Prostate gland (tissue), 2 donors: ENCODE results near the gene HIVEP2.

ENCODE experiments used
- POLR2A ChIP-seq: fragments of 450-650 bp; IDR thresholded peaks from one replicate; pipeline ENCODE4 v1.6.1; 2016; ENCODE audit warnings: antibody characterized with exemption, mild to moderate bottlenecking
- POLR2AphosphoS5 ChIP-seq: sonication (generic); formaldehyde crosslinking; IDR thresholded peaks from one replicate; pipeline ENCODE4 v1.6.1; 2017; ENCODE audit warnings: antibody characterized with exemption
- TF ChIP-seq, protein P1 (sequence below), 4 experiments: fragments of 200-600 bp in 2 of 4; fragments of 450-650 bp in 2 of 4; sonication (generic) in 2 of 4; IDR thresholded peaks; 1 replicate in 3 of 4; 2 replicates in 1 of 4; pipeline ENCODE4 v1.5.1; 2016 to 2019; ENCODE audit warnings: antibody characterized with exemption in 4 of 4, mild to moderate bottlenecking in 2 of 4, moderate library complexity in 2 of 4

DNA sequence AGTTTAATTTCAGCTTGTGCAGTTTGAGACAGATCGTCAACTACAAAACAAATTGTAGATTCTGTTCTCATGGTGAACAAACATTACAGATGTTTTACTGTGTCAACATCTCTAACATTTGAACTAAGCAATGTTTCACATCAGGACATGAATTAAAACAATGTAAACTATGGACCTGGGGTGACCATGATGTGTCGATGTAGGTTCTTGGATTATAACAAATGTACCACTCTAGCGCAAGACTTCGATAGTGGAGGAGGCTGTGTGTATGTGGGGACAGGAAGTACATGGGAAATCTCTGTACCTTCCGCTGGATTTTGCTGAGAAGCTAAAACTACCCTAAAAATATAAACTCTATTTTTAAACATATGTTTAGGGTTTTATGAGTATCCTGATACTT lies 17.1 kb downstream of the HIVEP2 start:
- TF ChIP-seq, protein P1, sequence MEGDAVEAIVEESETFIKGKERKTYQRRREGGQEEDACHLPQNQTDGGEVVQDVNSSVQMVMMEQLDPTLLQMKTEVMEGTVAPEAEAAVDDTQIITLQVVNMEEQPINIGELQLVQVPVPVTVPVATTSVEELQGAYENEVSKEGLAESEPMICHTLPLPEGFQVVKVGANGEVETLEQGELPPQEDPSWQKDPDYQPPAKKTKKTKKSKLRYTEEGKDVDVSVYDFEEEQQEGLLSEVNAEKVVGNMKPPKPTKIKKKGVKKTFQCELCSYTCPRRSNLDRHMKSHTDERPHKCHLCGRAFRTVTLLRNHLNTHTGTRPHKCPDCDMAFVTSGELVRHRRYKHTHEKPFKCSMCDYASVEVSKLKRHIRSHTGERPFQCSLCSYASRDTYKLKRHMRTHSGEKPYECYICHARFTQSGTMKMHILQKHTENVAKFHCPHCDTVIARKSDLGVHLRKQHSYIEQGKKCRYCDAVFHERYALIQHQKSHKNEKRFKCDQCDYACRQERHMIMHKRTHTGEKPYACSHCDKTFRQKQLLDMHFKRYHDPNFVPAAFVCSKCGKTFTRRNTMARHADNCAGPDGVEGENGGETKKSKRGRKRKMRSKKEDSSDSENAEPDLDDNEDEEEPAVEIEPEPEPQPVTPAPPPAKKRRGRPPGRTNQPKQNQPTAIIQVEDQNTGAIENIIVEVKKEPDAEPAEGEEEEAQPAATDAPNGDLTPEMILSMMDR (IDR thresholded peaks at IDR 0.05): no peak
- TF ChIP-seq POLR2A (no peak), POLR2AphosphoS5 (no peak)
